Measurements from ENCODE around the gene CPAMD8.
A peak's percentile ranks its signal among the peaks of the same experiment; 100 is the strongest.

Gene CPAMD8

DNA sequence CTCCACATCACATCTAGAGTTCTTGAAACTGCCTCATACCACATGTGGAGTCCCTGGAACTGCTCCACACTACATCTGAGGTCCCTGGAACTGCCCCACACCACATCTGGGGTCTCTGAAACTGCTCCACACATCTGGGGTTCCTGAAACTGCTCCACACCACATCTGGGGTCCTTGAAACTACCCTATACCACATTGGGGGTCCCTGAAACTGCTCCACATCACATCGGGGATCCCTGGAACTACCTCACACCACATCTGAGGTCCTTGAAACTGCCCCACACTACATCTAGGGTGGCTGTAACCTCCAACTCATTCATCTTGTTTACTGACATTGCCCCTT, 104.0 kb downstream of the CPAMD8 start:
- no peak for DNase-seq (ENCODE audit: extremely low read depth in 1 of 2, low read depth in 1 of 2)

GRCh38 chr19:16921766-16922591, 104.6 kb downstream of the CPAMD8 start:
- no peak for DNase-seq (ENCODE audit: extremely low read depth in 1 of 2, low read depth in 1 of 2)

DNA sequence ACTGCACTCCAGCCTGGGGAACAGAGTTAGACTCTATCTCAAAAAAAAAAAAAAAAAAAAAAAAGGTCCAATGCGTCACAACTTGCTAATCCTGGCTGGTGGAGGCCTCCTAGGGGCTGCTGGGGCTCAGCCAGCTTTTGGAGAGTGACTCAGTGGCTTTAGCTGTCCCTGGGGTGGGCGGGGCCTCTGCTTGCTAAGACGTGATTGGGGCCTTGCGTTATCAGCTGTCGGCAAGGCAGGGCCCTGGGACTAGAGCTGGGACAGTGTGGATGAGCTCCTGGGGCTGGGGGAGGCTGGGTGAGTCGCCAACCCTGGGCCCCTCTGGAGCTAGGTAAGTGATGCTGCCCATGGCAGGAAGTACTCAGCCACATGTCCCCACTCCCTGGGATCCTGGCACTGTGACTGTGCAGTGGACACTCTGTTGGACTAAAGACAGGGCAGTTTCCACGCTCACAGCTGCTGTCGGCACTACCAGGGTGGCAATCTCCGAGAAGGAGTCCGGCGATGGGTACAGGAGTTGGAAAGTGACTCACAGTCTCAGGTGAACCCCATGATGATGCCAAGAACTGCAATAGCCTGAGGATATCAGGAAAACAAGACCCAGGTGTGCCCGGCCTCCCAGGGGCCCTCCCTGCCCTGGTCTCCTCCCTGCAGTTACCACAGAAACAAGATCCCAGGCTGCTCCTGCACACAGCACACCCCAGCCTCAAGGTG, 105.6 kb downstream of the CPAMD8 start:
- DNase-seq (ENCODE audit: extremely low read depth in 1 of 2, low read depth in 1 of 2): peak in 1 of 2 donors; percentile 13

- no peak for DNase-seq (ENCODE audit: extremely low read depth in 1 of 2, low read depth in 1 of 2)
Measured at GRCh38 chr19:16919496-16919895, 107.1 kb downstream of the CPAMD8 start.

DNA sequence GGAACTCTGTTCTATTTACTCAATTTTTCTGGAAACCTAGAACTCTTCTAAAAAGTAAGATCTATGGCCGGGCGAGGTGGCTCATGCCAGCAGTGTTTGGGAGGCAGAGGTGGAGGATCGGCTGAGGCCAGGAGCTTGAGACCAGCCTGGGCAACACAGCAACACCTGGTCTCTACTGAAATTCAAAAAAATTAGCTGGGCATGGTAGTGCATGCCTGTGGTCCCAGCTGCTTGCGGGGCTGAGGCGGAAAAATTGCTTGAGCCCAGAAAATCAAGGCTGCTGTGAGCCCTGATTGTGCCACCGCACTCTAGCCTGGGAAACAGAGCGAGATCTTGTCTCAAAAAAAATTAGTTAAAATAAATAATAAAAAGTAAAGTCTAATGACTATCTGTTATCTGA, 109.2 kb downstream of the CPAMD8 start:
- no peak for DNase-seq (ENCODE audit: extremely low read depth in 1 of 2, low read depth in 1 of 2)

DNA sequence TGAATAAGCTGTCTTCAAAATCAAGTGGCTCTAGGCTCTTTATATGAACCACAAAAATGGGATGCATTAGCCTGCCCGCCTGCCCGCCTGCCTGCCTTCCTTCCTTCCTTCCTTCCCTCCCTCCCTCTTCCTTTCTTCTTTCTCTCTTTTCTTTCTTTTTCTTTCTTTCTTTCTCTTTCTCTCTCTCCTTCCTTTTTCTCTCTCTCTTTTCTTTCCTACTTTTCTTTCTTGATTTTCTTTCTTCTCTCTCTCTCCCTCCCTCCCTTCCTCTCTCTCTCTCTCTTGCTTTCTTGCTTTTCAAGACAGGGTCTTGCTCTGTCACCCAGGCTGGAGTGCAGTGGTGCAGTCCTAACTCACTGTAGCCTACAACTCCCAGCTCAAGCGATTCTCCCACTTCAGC, 110.9 kb downstream of the CPAMD8 start:
- no peak for DNase-seq (ENCODE audit: extremely low read depth in 1 of 2, low read depth in 1 of 2)

DNA sequence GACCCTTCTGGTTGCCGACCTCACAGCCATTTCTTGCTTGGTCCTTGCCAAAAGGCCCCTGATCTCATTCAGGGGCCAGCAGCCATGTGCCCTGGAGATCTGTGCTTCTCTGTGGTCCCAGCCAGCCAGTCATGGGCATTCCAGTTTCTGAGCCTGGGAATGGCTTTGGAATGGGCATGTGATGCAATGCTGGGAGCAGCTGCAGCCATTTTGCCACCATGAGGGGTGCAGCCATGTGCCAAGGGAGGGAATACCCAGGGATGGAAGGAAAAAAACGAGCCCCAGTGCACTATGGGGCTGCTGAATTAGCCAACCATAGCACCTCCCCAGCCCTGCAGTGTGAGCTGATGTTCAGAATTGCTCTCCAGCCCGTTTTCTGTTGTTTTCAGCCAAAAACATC, 111.5 kb downstream of the CPAMD8 start:
- no peak for DNase-seq (ENCODE audit: extremely low read depth in 1 of 2, low read depth in 1 of 2)

DNA sequence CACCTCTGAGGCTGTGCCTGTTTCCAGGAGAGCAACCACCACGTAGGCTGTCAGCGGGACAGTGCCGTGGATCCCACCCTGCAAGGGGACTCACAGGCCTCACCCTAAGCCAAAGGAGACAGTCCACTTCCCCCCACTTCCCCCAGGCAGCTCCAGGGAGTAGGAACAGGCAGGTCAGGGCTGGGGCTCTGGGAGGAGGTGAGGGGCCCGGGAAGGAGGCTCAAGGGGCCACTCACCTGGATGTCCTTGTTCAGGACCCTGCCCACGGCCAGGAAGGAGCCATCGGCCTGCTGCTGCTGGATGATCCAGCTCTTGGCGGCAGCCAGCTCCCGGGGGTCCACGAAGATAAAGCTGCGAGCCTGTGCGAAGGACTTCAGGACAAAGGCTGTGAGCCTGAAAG, 112.2 kb downstream of the CPAMD8 start:
- DNase-seq (ENCODE audit: extremely low read depth in 1 of 2, low read depth in 1 of 2): no peak

GRCh38 chr19:16912780-16913179, 113.8 kb downstream of the CPAMD8 start:
- DNase-seq (ENCODE audit: extremely low read depth in 1 of 2, low read depth in 1 of 2): no peak

DNA sequence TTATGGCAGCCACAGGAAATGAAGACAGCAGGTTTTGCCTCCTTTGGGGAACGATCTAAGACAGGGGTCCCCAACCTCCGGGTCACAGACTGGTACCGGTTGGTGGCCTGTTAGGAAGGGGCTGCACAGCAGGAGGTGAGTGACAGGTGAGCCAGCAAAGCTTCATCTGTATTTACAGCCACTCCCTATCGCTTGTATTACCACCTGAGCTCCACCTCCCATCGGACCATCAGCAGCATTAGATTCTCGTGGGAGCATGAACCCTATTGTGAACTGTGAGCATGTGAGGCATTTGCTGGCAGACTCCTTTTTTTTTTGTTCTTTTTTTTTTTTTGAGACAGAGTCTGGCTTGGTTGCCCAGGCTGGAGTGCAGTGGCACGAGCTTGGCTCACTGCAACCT, 115.6 kb downstream of the CPAMD8 start:
- no peak for DNase-seq (ENCODE audit: extremely low read depth in 1 of 2, low read depth in 1 of 2)

DNA sequence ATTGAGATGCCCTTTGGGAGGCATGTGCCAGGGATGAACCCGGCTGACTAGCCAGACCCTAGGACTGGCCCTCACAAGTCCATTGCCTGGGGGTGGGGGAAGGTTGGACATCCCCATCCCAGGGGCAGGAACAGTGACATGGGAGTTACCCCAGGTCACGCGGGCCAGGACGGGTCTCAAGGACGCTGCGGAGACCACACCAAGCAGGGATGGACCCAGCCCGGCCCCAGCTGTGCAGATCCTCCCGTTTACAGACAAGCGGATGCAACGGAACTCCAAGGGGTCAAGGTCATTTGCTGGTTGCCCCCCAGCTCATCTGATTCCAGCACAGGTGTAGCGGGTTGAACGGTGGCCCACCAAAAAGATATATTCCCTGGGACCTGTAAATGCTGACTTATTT, 117.9 kb downstream of the CPAMD8 start:
- DNase-seq (ENCODE audit: extremely low read depth in 1 of 2, low read depth in 1 of 2): no peak

DNA sequence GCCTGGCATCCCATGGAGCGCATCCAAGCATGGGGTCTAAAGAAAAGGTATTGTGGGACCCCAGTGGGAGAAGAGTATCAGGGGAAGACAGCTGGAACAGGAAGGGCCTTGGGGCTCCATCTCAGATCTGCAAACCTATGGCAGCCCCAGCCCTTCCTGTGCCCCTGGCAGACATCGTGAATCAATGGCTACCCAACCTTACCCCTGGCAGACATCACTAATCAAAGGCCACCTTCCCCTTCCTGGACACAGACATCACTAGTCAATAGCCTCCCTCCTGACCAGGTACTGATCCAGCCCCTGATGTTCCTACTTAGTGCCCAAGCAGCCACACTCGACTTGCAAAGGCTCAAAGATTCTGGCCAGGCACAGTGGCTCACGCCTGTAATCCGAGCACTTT, 122.0 kb downstream of the CPAMD8 start:
- no peak for DNase-seq (ENCODE audit: extremely low read depth in 1 of 2, low read depth in 1 of 2)

DNA sequence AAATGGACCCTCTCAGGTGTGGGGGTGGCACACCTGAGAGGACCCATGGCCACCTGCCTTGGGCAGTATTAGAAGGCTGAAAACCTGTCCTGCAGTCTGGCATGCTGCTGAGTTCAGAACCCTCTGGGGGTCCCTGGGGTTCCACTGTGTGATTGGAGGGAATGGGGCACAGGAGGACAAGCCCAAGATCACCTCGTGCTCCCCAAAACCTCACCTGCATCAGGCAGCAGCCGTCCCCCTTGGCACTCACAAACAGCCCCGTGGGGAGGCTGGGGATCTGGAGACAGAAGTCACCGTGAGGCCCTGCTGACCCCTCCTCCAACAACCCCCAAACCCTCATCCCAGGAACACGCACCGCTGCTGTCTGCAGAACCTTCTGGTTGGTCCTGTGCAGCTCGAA, 123.3 kb downstream of the CPAMD8 start:
- no peak for DNase-seq (ENCODE audit: extremely low read depth in 1 of 2, low read depth in 1 of 2)

GRCh38 chr19:16902545-16902944, 124.1 kb downstream of the CPAMD8 start:
- no peak for DNase-seq (ENCODE audit: extremely low read depth in 1 of 2, low read depth in 1 of 2)

DNA sequence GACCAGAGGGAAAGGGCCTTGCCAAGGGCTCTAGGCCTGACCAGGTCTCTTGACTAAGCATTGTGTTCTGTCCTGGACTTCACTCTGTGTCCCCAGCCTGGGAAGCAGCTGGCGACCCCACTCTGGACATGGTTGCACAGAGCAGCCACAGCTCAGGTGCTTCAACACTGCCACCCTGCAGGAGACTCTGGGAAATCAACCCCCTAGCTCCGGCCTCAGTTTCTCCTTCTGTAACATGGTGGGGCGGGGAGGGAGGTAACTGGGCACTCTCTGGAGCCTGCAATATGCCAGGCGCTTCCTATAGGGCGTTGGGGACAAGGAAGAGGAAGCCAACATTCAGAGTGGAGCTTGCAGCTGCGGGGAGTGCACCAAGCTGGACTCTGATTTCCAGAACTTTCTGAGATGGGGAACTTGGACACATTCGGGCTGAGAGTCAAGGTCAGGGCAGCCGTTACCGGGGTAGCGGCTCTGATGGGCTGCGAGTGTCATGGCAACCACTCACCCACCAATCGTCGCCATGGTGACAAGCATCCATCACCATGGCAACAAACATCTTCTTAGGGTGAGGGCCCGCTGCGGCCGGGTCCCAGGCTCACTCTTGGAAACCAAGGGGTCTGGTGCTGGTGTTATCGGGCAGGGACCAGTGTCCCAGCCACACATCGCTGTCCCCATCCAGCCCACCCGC, 125.0 kb downstream of the CPAMD8 start:
- DNase-seq (ENCODE audit: extremely low read depth in 1 of 2, low read depth in 1 of 2): no peak

- DNase-seq (ENCODE audit: extremely low read depth in 1 of 2, low read depth in 1 of 2): peak in 1 of 2 donors; percentile 20
Measured at GRCh38 chr19:16899566-16900075, 127.0 kb downstream of the CPAMD8 start.

GRCh38 chr19:16898361-16899015, 128.1 kb downstream of the CPAMD8 start:
- no peak for DNase-seq (ENCODE audit: extremely low read depth in 1 of 2, low read depth in 1 of 2)

DNA sequence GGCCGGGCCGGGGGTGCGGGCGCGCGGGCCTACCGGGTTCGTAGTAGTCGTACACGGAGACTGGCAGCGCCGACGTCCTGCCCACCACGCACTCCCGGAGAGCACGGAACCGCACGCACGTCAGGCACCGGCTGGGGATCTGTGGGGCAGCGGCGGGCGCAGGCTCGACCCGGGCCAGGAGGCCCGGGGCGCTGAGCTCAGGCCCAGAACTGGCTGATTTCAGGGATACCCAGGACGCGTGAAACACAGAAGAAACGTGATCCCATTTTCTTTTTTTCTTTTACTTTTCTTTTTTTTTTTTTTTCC, 128.8 kb downstream of the CPAMD8 start:
- no peak for DNase-seq (ENCODE audit: extremely low read depth in 1 of 2, low read depth in 1 of 2)

- DNase-seq (ENCODE audit: extremely low read depth in 1 of 2, low read depth in 1 of 2): peak; percentile 34 to 58
Measured at GRCh38 chr19:16897029-16897855, 129.4 kb downstream of the CPAMD8 start.
